GM19452 (cell line): ENCODE measurements around the gene DUS3L.
"Not testable (repeated sequence)": the region's sequence is repeated elsewhere in the genome, so short reads cannot be mapped to it uniquely, and the experiment has no call there.

Experiments used
- ATAC-seq: cut with Tn5 transposase; IDR thresholded peaks from one replicate; pipeline ENCODE4 v1.9.1; 2021; ENCODE audit not compliant: unreplicated experiment

DUS3L gene

GRCh38 chr19:5800361-5801270 is 9.7 kb upstream of the DUS3L start:
- no peak for ATAC-seq

GRCh38 chr19:5799247-5800241 is 8.6 kb upstream of the DUS3L start:
- no peak for ATAC-seq

GRCh38 chr19:5798244-5798643 is 7.3 kb upstream of the DUS3L start:
- no peak for ATAC-seq

GRCh38 chr19:5795382-5795919 is 4.5 kb upstream of the DUS3L start:
- ATAC-seq: no peak

- ATAC-seq: no peak
Measured at GRCh38 chr19:5793188-5793587, 2.2 kb upstream of the DUS3L start.

- no peak for ATAC-seq
Measured at GRCh38 chr19:5792224-5792623, 1.3 kb upstream of the DUS3L start.

- ATAC-seq: no peak
Measured at GRCh38 chr19:5789886-5790558, 941 bp downstream of the DUS3L start.

- ATAC-seq: no peak
Measured at GRCh38 chr19:5789351-5789761, 1.6 kb downstream of the DUS3L start.

GRCh38 chr19:5788422-5788821 is 2.5 kb downstream of the DUS3L start:
- ATAC-seq: no peak

GRCh38 chr19:5787409-5788182 is 3.4 kb downstream of the DUS3L start:
- ATAC-seq: no peak

- ATAC-seq: no peak
Measured at GRCh38 chr19:5786593-5787408, 4.2 kb downstream of the DUS3L start.

GRCh38 chr19:5785423-5785822 is 5.5 kb downstream of the DUS3L start:
- ATAC-seq: no peak

- no peak for ATAC-seq
Measured at GRCh38 chr19:5784581-5785147, 6.3 kb downstream of the DUS3L start, which contains the start of gene PRR22. TSS of gene PRR22 (minus strand) at chr19:5784746. CDS start at chr19:5784660, 86 bp downstream.

- no peak for ATAC-seq
Measured at GRCh38 chr19:5782945-5783919, 7.7 kb downstream of the DUS3L start.

- ATAC-seq: no peak
Measured at GRCh38 chr19:5782322-5782721, 8.6 kb downstream of the DUS3L start.

GRCh38 chr19:5780916-5781315 is 10.0 kb downstream of the DUS3L start:
- not testable (repeated sequence) for ATAC-seq

GRCh38 chr19:5778402-5778801 is 12.6 kb downstream of the DUS3L start:
- ATAC-seq: no peak
